Measurements from ENCODE around the gene FTCD. TPM values are rescaled to one million over a fixed set of nuclear protein-coding genes. Genes with fewer than 3 reads are reported as not detected.

Gene FTCD
- total and polyA plus RNA-seq, 9 of the 15 experiments (the other 6 are each of a cell fraction or from before 2014, with no cell fraction given) = 0.11 to 1.6 (median 0.67) TPM; not detected in 5

DNA sequence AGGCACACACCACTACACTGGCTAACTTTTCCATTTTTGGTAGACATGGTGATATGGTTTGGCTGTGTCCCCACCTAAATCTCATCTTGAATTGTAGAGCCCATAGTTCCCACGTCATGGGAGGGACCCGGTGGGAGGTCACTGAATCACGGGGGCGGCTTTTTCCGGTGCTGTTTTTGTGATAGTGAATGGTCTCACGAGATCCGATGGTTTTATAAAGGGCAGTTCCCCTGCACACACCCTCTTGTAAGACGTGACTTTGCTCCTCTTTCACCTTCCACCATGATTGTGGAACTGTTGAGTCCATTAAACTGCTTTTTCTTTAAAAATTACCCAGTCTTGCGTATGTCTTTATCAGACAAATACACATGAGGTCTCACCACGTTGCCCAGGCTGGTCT lies 1.3 kb upstream of the FTCD start (continued):
- peak; percentile 69 for TF ChIP-seq EGR1 (conservative IDR thresholded peaks at IDR 0.05)
- TF ChIP-seq ZNF134 (CRISPR knock-in tag; conservative IDR thresholded peaks at IDR 0.05) = no peak
- no peak for TF ChIP-seq ZZZ3 (IDR thresholded peaks at IDR 0.05)
- TF ChIP-seq RBM25 (IDR thresholded peaks at IDR 0.05; ENCODE audit: low read depth, low read length, severe bottlenecking) = no peak
- no peak for TF ChIP-seq RFX5 (IDR thresholded peaks at IDR 0.05; ENCODE audit: low read depth, low read length)
- TF ChIP-seq TRIM24 (IDR thresholded peaks at IDR 0.05) = peak in 1 of 2 experiments; percentile 19; a peak in 1 of 4 replicates

DNA sequence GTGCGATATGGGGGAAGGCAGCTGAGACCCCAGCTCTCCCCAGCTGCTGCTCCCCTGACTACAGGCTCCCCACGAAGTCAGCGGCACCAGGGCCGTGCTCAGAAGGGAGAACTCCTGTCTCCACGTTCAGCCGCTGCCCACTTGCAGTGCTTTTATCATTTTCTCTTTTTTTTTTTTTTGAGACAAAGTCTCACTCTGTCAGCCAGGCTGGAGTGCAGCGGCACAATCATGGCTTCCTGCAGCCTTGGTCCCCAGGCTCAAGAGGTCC lies 933 bp upstream of the FTCD start:
- ATAC-seq (no peak), DNase-seq (ENCODE audit: extremely low read depth in 1 of 4, low spot score in 3 of 4) (no peak), FAIRE-seq (peak; percentile 51)
- Histone ChIP-seq H4K20me1 (replicated peaks; ENCODE audit: control insufficient read depth, insufficient read depth, low read length) (no peaks in the 10 kb centered on the region), H3K36me3 (ENCODE audit: control insufficient read depth, insufficient read depth, low read length) (peaks cover 38% of the 10 kb centered on the region; the same call in 2 of the 3 replicates), H3K9me3 (replicated peaks; ENCODE audit: control insufficient read depth, insufficient read depth, low read depth, low read length) (peaks cover 7% of the 10 kb centered on the region; the same call in 1 of the 2 replicates), H3K27ac (ENCODE audit: extremely low read depth, low read depth, low read length) (peak overlapping the region; percentile 21; the same call in 1 of the 3 replicates), H3K9me1 (ENCODE audit: control insufficient read depth, insufficient read depth, low read length) (no peaks in the 10 kb centered on the region), H3K4me1 (replicated peaks in 1 of 2; ENCODE audit: control insufficient read depth in 2 of 2, insufficient read depth in 2 of 2, low read length in 2 of 2) (peaks cover 15 to 71% of the 10 kb centered on the region in 2 experiments), H3K9ac (ENCODE audit: insufficient read depth in 1 of 2, low read depth in 2 of 2, low read length in 2 of 2) (peak overlapping the region in 1 of 2 experiments; percentile 84; a peak in 2 of 4 replicates), H3K27me3 (ENCODE audit: control insufficient read depth in 2 of 2, insufficient read depth in 2 of 2, low read length in 2 of 2) (no peaks in the 10 kb centered on the region), H2AFZ (ENCODE audit: low read depth, low read length) (no peak overlapping the region), H3K4me2 (ENCODE audit: insufficient read depth, low read length) (no peak overlapping the region), H3K79me2 (ENCODE audit: control insufficient read depth, insufficient read depth, low read length) (peaks cover 4% of the 10 kb centered on the region; the same call in 1 of the 3 replicates), H3K4me3 (no peak overlapping the region)
- ChIA-PET CTCF (ENCODE audit: low intra/inter-chr PET ratio) (no interaction called here), POLR2A (no interaction called here)
- intact Hi-C loops (cut with micrococcal nuclease) = no loop called here
- in situ Hi-C loops (cut with MboI) = no loop called here
- no peak for TF ChIP-seq HMBOX1 (IDR thresholded peaks at IDR 0.05)
- TF ChIP-seq ZNF384 (IDR thresholded peaks at IDR 0.05; ENCODE audit: low read depth, low read length) = 0 out of 2 replicates have a peak, but pooled peaks have one; percentile 16
- TF ChIP-seq MAFG (tag; conservative IDR thresholded peaks at IDR 0.05) = no peak
- WGBS (ENCODE audit: insufficient coverage, low coverage, missing lambda C conversion rate) = 69% methylated on average over 5 of the region's 7 CpGs
- BruUV-seq (replicated peaks) = no TSS peak
